Cardiac muscle cell (in vitro differentiated cells and primary cell): ENCODE results near the gene CYP2J2. TPM values are rescaled to one million over a fixed set of nuclear protein-coding genes. Genes with fewer than 3 reads are reported as not detected.

Experiments used
- DNase-seq, 2 donors: peaks; one replicate each; pipeline versions ENCODE4 v3.0.0 to v3.0.0-alpha.2; 2010 to 2017; ENCODE audit warnings: low read depth in 1 of 2, low spot score in 1 of 2
- H3K27ac ChIP-seq: fragments of 200-600 bp; sonication (generic); 2 replicates; pipeline ENCODE4 v1.5.1; 2016
- H3K27me3 ChIP-seq: fragments of 200-600 bp; sonication (generic); 2 replicates; pipeline ENCODE4 v1.6.0; 2016; ENCODE audit warnings: control low read depth
- H3K36me3 ChIP-seq: fragments of 200-600 bp; sonication (generic); 2 replicates; pipeline ENCODE4 v1.5.1; 2016; ENCODE audit warnings: control low read depth
- H3K4me1 ChIP-seq: fragments of 200-600 bp; sonication (generic); 2 replicates; pipeline ENCODE4 v1.8.1; 2017; ENCODE audit warnings: low read depth, mild to moderate bottlenecking, mixed run types
- H3K4me3 ChIP-seq: fragments of 200-600 bp; sonication (generic); 2 replicates; pipeline ENCODE4 v1.5.1; 2016; ENCODE audit warnings: mild to moderate bottlenecking
- H3K9me3 ChIP-seq: fragments of 200-600 bp; sonication (generic); 2 replicates; pipeline ENCODE4 v1.5.1; 2017; ENCODE audit warnings: low read depth, mild to moderate bottlenecking, control low read depth
- polyA plus RNA-seq: library from polyadenylated mRNA; unstranded; fragments of >200 nt; fragmentation: Nextera tagmentation; extraction: Ambion mirVana; gene quantifications from 2 replicates; pipeline ENCODE4 v1.2.1, GENCODE V29; 2016
- total RNA-seq: library from RNA; depleted of rRNA; stranded (reverse); fragments of >200 nt; gene quantifications from 2 replicates; pipeline ENCODE4 v1.2.3, GENCODE V29; 2016
- TF ChIP-seq, protein P1 (sequence below): IDR thresholded peaks from 2 replicates; pipeline ENCODE4 v1.5.1; 2012; ENCODE audit warnings: low read depth, mild to moderate bottlenecking, low read length

CYP2J2 gene
- total and polyA plus RNA-seq, 2 experiments from 2014 or later: 3.4 to 7.6 TPM

DNA sequence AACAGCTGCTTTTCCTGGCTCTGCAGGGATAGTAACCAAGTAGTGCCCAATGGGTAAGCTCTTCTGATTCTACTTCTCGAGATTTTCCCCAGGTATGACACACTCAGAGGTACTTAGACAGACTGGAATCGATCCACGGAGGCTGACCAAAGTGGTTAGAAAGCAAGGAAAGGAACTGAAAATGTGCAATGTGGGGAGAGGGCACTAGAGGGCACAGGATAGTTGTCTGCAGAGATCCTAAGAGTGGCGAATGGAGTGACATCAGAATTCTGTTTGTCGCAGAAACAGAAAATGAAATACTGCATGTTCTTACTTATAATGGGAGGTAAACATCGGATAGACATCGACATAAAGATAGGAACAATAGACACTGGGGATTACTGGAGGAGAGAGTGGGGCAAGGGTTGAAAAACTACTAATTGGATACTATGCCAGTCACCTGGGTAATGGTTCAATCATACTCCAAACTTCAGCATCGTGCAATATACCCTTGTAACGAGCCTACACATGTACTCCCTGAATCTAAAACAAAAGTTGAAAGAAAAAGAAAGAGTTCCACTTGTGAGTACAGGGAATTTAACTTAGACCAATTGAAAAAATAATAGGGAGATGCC is 23.3 kb downstream of the CYP2J2 start:
- H3K27me3 ChIP-seq: no peaks in the 10 kb centered on the region
- peaks cover 10% of the 10 kb centered on the region for H3K4me1 ChIP-seq
- H3K36me3 ChIP-seq: no peaks in the 10 kb centered on the region
- no peaks in the 10 kb centered on the region for H3K9me3 ChIP-seq
- H3K4me3 ChIP-seq: no peak overlapping the region
- H3K27ac ChIP-seq: no peak overlapping the region
- TF ChIP-seq, protein P1, sequence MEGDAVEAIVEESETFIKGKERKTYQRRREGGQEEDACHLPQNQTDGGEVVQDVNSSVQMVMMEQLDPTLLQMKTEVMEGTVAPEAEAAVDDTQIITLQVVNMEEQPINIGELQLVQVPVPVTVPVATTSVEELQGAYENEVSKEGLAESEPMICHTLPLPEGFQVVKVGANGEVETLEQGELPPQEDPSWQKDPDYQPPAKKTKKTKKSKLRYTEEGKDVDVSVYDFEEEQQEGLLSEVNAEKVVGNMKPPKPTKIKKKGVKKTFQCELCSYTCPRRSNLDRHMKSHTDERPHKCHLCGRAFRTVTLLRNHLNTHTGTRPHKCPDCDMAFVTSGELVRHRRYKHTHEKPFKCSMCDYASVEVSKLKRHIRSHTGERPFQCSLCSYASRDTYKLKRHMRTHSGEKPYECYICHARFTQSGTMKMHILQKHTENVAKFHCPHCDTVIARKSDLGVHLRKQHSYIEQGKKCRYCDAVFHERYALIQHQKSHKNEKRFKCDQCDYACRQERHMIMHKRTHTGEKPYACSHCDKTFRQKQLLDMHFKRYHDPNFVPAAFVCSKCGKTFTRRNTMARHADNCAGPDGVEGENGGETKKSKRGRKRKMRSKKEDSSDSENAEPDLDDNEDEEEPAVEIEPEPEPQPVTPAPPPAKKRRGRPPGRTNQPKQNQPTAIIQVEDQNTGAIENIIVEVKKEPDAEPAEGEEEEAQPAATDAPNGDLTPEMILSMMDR: peak; percentile 56
- DNase-seq: peak; percentile 17 to 40

DNA sequence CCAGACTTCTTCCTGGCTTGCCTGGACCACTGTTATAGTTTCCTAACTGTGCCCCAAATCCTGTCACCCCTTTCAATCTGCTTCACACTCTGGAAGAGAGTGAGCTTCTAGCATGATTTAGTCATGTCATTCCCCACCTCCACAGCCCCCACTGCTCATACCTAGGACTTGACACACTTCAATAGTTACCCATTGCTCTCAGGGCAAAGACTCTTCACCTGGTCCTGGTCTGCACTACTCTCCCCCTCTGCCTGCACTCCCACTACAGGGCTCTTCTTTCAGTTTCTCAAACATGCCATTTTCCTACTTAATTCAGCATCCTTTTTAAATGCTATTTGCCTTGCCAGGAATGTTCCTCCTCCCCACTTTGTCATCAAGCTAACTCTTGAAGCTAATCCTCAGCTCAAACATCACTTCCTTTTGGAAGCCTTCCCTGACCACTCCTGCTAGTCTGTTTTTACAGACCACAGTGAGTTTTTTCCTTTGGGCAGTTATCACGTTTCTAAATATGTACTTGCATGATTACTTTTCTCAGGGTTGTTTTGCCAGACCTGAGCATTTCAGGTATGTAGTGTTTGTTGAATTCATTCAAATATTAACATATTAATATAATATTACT is 24.7 kb downstream of the CYP2J2 start:
- Histone ChIP-seq H3K36me3 (no peaks in the 10 kb centered on the region), H3K27ac (no peak overlapping the region), H3K9me3 (no peaks in the 10 kb centered on the region), H3K27me3 (no peaks in the 10 kb centered on the region), H3K4me1 (peaks cover 5% of the 10 kb centered on the region), H3K4me3 (no peak overlapping the region)
- TF ChIP-seq, protein P1: no peak
- no peak for DNase-seq

DNA sequence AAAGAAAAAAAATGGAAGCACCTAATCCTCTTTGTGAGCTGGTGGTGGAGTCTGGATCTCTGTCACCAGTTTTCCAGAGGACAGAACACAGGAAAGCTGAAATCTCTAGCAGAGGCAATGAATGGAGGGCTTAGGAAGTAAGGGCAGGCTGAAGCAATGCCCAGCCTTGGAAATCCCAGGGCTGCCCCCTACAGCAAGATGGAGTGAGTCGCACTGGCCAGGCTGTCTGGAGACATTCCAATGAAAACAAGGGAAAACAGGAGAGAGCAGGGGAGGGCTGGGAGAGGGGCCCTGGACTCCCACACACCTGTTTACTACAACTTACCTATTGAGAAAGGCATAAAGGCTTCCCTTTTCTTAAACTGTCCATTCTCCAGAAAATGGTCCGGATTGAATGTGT is 25.9 kb downstream of the CYP2J2 start:
- no peak overlapping the region for H3K27ac ChIP-seq

DNA sequence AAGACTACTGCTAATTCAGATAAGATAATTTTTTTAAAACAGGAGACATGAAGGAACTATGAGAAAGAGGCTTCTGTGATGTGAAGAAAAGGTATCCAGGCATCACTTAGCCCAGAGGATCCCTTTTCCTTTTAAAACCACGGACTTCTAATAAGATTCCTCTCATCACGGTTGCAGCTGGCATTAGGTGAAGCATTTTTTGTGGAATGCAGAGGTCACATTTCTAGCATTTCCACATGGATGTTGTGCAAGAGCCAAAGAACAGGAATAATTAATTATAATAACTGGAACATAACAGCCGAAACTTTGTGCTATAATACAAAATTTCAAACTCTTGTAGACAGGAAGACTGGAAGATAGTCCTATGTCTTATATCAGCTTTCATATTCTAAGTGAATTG is 27.6 kb downstream of the CYP2J2 start:
- TF ChIP-seq, protein P1: no peak
- Histone ChIP-seq H3K27me3 (no peaks in the 10 kb centered on the region), H3K4me3 (no peak overlapping the region), H3K9me3 (no peaks in the 10 kb centered on the region), H3K27ac (no peak overlapping the region), H3K4me1 (no peaks in the 10 kb centered on the region), H3K36me3 (no peaks in the 10 kb centered on the region)
- DNase-seq: peak in 1 of 2 donors; percentile 22

More for the DNA sequence above, 25.9 kb downstream of the CYP2J2 start:
- Histone ChIP-seq H3K36me3 (no peaks in the 10 kb centered on the region), H3K9me3 (no peaks in the 10 kb centered on the region), H3K4me3 (no peak overlapping the region), H3K4me1 (no peaks in the 10 kb centered on the region), H3K27me3 (no peaks in the 10 kb centered on the region)
- TF ChIP-seq, protein P1: no peak
- DNase-seq: no peak

DNA sequence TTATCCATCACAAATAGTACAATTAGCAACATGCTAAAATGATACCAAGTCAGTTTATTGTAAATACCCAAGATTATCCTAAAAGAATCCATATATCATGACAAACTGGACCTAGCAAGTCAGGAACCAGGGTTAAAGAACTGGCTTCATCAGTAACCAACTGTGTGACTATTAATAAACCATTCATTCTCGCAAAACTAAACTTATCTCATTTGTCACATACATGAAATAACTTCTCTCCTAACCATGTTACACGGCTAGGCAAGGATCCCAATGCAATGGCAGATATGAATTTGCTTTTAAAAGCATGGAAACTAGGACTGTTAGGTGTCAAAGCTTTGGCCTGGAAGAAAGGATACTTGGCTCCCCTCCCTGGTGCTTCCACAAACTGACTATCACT is 29.4 kb downstream of the CYP2J2 start:
- Histone ChIP-seq H3K27ac (no peak overlapping the region), H3K36me3 (no peaks in the 10 kb centered on the region), H3K4me1 (peaks cover 11% of the 10 kb centered on the region), H3K4me3 (no peak overlapping the region), H3K27me3 (no peaks in the 10 kb centered on the region), H3K9me3 (no peaks in the 10 kb centered on the region)
- TF ChIP-seq, protein P1: no peak
- DNase-seq: no peak
